Left lung (tissue), 10 donors: ENCODE data around the gene TXNRD2. TPM values are rescaled to one million over a fixed set of nuclear protein-coding genes. Genes with fewer than 3 reads are reported as not detected.
A peak's percentile ranks its signal among the peaks of the same experiment; 100 is the strongest.

Source experiments
- ATAC-seq: fragments of 200-7000 bp; cut with Tn5 transposase; one replicate; pipeline ENCODE4 v1.9.1; 2020; ENCODE audit warnings: moderate library complexity
- DNase-seq, 4 donors: peaks; one replicate each; pipeline ENCODE4 v3.0.0-alpha.2; 2013 to 2020
- H3K27ac ChIP-seq, 2 donors: fragments of 200-600 bp; sonication (generic) in 1 of 2; one replicate each; pipeline versions ENCODE4 v1.5.0 to v1.8.0; 2020 to 2021
- H3K27me3 ChIP-seq, 2 donors: fragments of 200-600 bp; sonication (generic) in 1 of 2; one replicate each; pipeline versions ENCODE4 v1.5.0 to v1.8.0; 2020 to 2021
- H3K36me3 ChIP-seq, 2 donors: fragments of 200-600 bp; sonication (generic) in 1 of 2; one replicate each; pipeline versions ENCODE4 v1.5.0 to v1.8.0; 2020 to 2021
- H3K4me1 ChIP-seq, 2 donors: fragments of 200-600 bp; one replicate each; pipeline ENCODE4 v1.8.0; 2021
- H3K4me3 ChIP-seq, 2 donors: fragments of 200-600 bp; sonication (generic) in 1 of 2; one replicate each; pipeline versions ENCODE4 v1.5.0 to v1.8.0; 2020 to 2021; ENCODE audit warnings: mild to moderate bottlenecking in 1 of 2
- H3K9me3 ChIP-seq, 2 donors: fragments of 200-600 bp; sonication (generic) in 1 of 2; one replicate each; pipeline versions ENCODE4 v1.5.0 to v1.8.0; 2020 to 2021
- intact Hi-C, 2 donors: fragments of 100-400 bp; cut with DNase I; formaldehyde crosslinking; loops; one replicate each; pipeline versions ENCODE4 v1.11.2 to v1.14.2; 2022
- polyA plus RNA-seq, 6 donors: library from polyadenylated mRNA; unstranded; fragments of 120-200 nt; gene quantifications; one replicate each; pipeline ENCODE4 v1.2.1, GENCODE V29; 2013; ENCODE audit not compliant: insufficient read length in 6 of 6
- total RNA-seq, 2 donors: library from RNA; stranded (reverse); fragmentation: NEBNext Ultra II Directional; extraction: Animal tissue kit (Norgen Biotek cat#: 25700); gene quantifications; one replicate each; pipeline ENCODE4 v1.2.1, GENCODE V29; 2021
- TF ChIP-seq, protein P1 (sequence below), 2 donors: fragments of 200-600 bp; sonication (generic) in 1 of 2; IDR thresholded peaks; one replicate each; pipeline versions ENCODE4 v1.5.0 to v1.8.0; 2021; ENCODE audit warnings: antibody characterized with exemption in 2 of 2
- donor health status: DM: no; HTN: yes; CAD: no.
- donor health status: DM: no; HTN: no; CAD: no.

The TXNRD2 gene
- total and polyA plus RNA-seq, 8 donors: 17.6 to 42.8 (median 22.2) TPM

DNA sequence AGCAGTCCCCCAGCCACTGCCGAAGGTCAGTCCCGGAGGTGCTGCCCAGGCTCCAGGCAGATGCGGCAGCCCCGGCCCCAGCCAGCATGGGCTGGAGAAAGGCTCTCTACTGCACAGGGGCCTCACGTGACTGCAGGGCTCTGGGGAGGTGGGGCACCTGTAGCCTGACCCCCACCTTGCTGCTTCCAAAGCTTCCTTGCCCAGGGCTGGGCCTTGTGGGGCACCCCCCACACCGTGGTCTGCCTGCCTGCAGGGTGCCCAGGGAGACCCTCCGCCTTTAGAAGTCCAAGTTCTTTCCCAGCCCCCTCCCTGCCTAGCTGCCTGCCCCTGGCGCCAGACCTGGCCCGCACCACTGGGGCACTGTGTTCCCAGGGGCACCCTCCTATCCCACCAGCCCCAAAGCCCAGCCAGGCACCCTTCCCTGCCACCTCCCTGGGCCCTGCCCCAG is 28.4 kb upstream of the TXNRD2 start:
- TF ChIP-seq, protein P1, sequence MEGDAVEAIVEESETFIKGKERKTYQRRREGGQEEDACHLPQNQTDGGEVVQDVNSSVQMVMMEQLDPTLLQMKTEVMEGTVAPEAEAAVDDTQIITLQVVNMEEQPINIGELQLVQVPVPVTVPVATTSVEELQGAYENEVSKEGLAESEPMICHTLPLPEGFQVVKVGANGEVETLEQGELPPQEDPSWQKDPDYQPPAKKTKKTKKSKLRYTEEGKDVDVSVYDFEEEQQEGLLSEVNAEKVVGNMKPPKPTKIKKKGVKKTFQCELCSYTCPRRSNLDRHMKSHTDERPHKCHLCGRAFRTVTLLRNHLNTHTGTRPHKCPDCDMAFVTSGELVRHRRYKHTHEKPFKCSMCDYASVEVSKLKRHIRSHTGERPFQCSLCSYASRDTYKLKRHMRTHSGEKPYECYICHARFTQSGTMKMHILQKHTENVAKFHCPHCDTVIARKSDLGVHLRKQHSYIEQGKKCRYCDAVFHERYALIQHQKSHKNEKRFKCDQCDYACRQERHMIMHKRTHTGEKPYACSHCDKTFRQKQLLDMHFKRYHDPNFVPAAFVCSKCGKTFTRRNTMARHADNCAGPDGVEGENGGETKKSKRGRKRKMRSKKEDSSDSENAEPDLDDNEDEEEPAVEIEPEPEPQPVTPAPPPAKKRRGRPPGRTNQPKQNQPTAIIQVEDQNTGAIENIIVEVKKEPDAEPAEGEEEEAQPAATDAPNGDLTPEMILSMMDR (IDR thresholded peaks at IDR 0.05): no peak
- intact Hi-C loops: no loop called here
- Histone ChIP-seq H3K27me3 (no peaks in the 10 kb centered on the region), H3K9me3 (no peaks in the 10 kb centered on the region), H3K4me1 (peaks cover 0 to 18% of the 10 kb centered on the region in 2 donors), H3K4me3 (no peak overlapping the region), H3K27ac (no peak overlapping the region), H3K36me3 (peaks cover 0 to 48% of the 10 kb centered on the region in 2 donors)
- DNase-seq (peak in 1 of 4 donors; percentile 65), ATAC-seq (no peak)

DNA sequence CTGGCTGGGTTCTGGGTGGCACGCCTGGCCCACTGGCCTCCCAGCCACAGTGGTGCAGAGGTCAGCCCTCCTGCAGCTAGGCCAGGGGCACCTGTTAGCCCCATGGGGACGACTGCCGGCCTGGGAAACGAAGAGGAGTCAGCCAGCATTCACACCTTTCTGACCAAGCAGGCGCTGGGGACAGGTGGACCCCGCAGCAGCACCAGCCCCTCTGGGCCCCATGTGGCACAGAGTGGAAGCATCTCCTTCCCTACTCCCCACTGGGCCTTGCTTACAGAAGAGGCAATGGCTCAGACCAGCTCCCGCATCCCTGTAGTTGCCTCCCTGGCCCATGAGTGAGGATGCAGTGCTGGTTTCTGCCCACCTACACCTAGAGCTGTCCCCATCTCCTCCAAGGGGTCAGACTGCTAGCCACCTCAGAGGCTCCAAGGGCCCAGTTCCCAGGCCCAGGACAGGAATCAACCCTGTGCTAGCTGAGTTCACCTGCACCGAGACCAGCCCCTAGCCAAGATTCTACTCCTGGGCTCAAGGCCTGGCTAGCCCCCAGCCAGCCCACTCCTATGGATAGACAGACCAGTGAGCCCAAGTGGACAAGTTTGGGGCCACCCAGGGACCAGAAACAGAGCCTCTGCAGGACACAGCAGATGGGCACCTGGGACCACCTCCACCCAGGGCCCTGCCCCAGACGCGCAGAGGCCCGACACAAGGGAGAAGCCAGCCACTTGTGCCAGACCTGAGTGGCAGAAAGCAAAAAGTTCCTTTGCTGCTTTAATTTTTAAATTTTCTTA is 27.7 kb upstream of the TXNRD2 start:
- Histone ChIP-seq H3K9me3 (no peaks in the 10 kb centered on the region), H3K4me1 (peaks cover 0 to 18% of the 10 kb centered on the region in 2 donors), H3K27ac (no peak overlapping the region), H3K4me3 (no peak overlapping the region), H3K36me3 (peaks cover 0 to 55% of the 10 kb centered on the region in 2 donors), H3K27me3 (no peaks in the 10 kb centered on the region)
- DNase-seq (peak in 1 of 4 donors; percentile 49), ATAC-seq (no peak)
- TF ChIP-seq, protein P1 (IDR thresholded peaks at IDR 0.05): no peak
- intact Hi-C loops: loop anchor here in 1 of 2 donors (2.0 kb wide), 1 partner anchor 45 kb away; no protein-coding TSS in a partner anchor

DNA sequence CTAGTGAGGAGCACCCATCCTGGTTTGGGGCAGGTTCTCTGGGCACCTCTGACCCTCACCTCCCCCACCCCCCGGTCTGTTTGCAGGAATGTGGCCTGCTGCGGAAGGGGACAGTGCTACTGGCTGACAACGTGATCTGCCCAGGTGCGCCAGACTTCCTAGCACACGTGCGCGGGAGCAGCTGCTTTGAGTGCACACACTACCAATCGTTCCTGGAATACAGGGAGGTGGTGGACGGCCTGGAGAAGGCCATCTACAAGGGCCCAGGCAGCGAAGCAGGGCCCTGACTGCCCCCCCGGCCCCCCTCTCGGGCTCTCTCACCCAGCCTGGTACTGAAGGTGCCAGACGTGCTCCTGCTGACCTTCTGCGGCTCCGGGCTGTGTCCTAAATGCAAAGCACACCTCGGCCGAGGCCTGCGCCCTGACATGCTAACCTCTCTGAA is 26.9 kb upstream of the TXNRD2 start:
- peaks cover 0 to 18% of the 10 kb centered on the region in 2 donors for H3K4me1 ChIP-seq
- H3K36me3 ChIP-seq: peaks cover 0 to 62% of the 10 kb centered on the region in 2 donors
- DNase-seq (peak in 1 of 4 donors; percentile 71), ATAC-seq (no peak)
- intact Hi-C loops: loop anchor here in 1 of 2 donors (2.0 kb wide), 1 partner anchor 46 kb away; no protein-coding TSS in a partner anchor
- H3K27me3 ChIP-seq: no peaks in the 10 kb centered on the region
- H3K27ac ChIP-seq: no peak overlapping the region
- H3K4me3 ChIP-seq: no peak overlapping the region
- H3K9me3 ChIP-seq: no peaks in the 10 kb centered on the region
- TF ChIP-seq, protein P1 (IDR thresholded peaks at IDR 0.05): no peak

DNA sequence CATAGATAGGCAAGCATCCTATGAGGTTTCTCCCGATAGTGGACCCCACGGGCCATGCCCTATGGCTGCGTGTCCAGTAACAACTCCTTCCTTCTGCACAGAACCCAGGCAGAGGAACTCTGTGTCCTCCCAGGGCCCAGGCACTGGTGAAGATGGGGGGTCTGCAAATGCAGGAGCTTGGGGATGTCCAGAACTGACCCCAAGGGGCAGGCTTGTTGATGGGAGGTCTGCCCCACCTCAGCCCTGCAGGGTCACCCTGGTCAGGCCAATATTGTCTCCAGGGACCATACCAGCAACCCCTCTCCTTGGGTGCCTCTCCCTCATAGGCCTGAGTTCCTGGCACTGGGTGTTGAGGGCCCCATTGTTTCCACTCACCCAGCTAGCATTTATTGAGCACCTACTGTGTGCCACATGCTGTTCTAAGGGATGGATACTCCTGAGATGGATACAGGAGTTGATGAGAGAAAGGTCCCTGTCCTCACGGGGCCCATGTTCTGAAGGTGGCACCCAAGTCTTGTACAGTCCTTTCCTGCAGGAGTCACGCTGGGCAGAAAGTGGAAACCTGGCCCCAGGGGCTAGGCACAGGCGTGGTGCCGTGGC is 26.3 kb upstream of the TXNRD2 start:
- Histone ChIP-seq H3K27ac (no peak overlapping the region), H3K4me1 (peaks cover 0 to 18% of the 10 kb centered on the region in 2 donors), H3K4me3 (no peak overlapping the region), H3K9me3 (no peaks in the 10 kb centered on the region), H3K27me3 (no peaks in the 10 kb centered on the region), H3K36me3 (peaks cover 0 to 59% of the 10 kb centered on the region in 2 donors)
- intact Hi-C loops: loop anchor here in 1 of 2 donors (2.0 kb wide), 1 partner anchor 47 kb away; no protein-coding TSS in a partner anchor
- ATAC-seq (no peak), DNase-seq (peak in 1 of 4 donors; percentile 31)
- TF ChIP-seq, protein P1 (IDR thresholded peaks at IDR 0.05): no peak
